GM23248 (cell line): ENCODE measurements around the gene RFTN1.

Source experiments
- EZH2 ChIP-seq: fragments of 200-600 bp; sonication (generic); IDR thresholded peaks from 2 replicates; pipeline ENCODE4 v1.6.1; 2018; ENCODE audit warnings: antibody characterized with exemption, mild to moderate bottlenecking; ENCODE audit not compliant: insufficient read depth, poor library complexity, severe bottlenecking
- EZH2phosphoT487 ChIP-seq: fragments of 200-600 bp; sonication (generic); IDR thresholded peaks from 2 replicates; pipeline ENCODE4 v1.6.1; 2018; ENCODE audit warnings: antibody characterized with exemption, moderate library complexity, mild to moderate bottlenecking, low read depth; ENCODE audit not compliant: insufficient read depth

DNA sequence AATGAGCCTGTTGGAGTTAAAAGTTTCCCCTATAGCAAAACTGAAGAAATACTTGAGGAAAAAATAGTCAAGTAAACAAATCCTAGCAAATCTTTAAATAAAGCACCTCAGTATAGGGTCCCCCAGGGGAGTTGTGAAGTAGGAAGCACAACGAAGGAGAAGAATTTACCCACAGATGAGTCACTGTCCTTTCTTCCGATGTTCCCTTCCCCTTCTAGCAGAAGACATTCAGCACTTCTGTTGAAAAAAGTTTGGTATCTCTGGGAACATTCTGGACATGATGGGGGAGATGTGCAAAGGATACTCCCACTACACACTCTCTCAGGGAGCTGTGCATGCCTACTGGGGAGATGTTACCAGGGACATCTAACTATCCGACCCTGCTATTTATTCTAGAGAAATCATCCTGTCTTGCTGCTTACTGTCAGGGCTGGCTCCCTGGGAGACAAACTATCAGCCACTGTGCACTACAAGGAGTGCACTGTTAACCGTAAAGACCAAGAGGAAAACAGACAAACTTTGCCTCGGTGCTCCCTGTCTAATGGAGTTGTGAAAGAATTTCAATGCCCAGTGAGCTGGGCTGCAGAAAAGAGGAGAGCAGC lies 93.8 kb downstream of the RFTN1 start:
- TF ChIP-seq EZH2 = no peak
- TF ChIP-seq EZH2phosphoT487 = no peak
